Breast epithelium (tissue), 3 donors: Measurements from ENCODE around the gene IDH3A.

ENCODE experiments used
- POLR2A ChIP-seq: fragments of 450-650 bp; IDR thresholded peaks from one replicate; pipeline ENCODE4 v1.6.1; 2016; ENCODE audit warnings: antibody characterized with exemption, mild to moderate bottlenecking, moderate library complexity
- POLR2AphosphoS5 ChIP-seq, 3 donors: sonication (generic); formaldehyde crosslinking; IDR thresholded peaks; one replicate each; pipeline ENCODE4 v1.6.1; 2017; ENCODE audit warnings: antibody characterized with exemption in 3 of 3
- TF ChIP-seq, protein P1 (sequence below), 3 donors: fragments of 450-650 bp; IDR thresholded peaks; one replicate each; pipeline ENCODE4 v1.5.1; 2016 to 2017; ENCODE audit warnings: antibody characterized with exemption in 3 of 3, mild to moderate bottlenecking in 3 of 3, moderate library complexity in 3 of 3

DNA sequence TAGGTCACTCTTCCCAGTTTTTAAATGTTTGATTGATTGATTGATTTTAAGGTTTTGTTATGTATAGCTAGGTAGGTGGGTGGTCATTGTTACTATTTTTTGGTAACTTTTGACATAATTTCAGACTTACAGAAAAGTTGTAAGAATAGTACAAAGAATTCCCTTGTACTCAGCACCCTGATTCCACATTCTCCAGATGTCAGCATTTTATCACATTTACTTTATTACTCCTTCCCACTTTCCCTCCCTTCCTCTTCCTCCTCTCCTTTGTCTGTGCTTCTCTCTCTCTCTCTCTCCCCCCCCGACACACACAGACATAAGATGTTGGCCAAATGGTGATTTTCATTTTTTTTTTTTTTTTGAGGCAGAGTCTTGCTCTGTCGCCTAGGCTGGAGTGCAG is 14.8 kb downstream of the IDH3A start:
- TF ChIP-seq, protein P1, sequence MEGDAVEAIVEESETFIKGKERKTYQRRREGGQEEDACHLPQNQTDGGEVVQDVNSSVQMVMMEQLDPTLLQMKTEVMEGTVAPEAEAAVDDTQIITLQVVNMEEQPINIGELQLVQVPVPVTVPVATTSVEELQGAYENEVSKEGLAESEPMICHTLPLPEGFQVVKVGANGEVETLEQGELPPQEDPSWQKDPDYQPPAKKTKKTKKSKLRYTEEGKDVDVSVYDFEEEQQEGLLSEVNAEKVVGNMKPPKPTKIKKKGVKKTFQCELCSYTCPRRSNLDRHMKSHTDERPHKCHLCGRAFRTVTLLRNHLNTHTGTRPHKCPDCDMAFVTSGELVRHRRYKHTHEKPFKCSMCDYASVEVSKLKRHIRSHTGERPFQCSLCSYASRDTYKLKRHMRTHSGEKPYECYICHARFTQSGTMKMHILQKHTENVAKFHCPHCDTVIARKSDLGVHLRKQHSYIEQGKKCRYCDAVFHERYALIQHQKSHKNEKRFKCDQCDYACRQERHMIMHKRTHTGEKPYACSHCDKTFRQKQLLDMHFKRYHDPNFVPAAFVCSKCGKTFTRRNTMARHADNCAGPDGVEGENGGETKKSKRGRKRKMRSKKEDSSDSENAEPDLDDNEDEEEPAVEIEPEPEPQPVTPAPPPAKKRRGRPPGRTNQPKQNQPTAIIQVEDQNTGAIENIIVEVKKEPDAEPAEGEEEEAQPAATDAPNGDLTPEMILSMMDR (IDR thresholded peaks at IDR 0.05): no peak
- TF ChIP-seq POLR2AphosphoS5 (IDR thresholded peaks at IDR 0.05) (no peak), POLR2A (no peak)
